ENCODE results near the gene SLC39A3.

The SLC39A3 gene

GRCh38 chr19:2701361-2702169 lies 38.3 kb downstream of the SLC39A3 start:
- ATAC-seq = no peak

DNA sequence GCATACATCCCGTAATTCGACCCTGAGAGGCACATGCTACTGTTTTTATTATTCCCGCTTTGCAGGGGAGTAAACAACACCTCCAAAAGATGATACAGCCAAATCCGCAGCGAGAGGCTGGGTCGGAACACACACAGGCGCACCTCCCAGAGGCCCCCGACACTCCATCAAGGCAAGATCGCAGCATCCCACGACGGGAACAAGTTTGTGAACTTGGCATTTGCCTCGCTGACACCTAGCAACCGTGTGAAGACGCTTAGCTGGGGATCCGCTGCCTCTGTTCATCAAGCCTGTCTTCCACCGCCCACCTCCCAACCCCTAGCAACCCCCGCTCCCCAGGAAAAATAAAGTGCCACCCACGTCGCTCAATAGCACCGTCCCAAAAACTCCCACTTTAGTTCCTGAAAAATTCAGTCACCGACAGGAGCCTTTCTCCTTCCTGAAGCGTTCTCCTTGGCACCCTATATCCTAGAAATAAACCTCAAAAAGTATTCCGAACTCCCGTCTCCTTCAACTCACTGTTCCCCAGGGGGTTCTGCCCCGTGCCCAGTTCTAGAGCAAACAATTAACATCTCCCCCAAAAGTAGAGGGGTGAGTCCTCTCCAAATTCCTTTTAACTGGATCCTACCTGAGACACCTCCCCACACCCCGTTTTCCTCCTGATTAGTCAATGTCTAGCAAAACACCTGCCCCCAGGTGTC lies 39.0 kb downstream of the SLC39A3 start:
- ATAC-seq = no peak

- no peak for ATAC-seq
Measured at GRCh38 chr19:2699413-2700140, 40.2 kb downstream of the SLC39A3 start.

DNA sequence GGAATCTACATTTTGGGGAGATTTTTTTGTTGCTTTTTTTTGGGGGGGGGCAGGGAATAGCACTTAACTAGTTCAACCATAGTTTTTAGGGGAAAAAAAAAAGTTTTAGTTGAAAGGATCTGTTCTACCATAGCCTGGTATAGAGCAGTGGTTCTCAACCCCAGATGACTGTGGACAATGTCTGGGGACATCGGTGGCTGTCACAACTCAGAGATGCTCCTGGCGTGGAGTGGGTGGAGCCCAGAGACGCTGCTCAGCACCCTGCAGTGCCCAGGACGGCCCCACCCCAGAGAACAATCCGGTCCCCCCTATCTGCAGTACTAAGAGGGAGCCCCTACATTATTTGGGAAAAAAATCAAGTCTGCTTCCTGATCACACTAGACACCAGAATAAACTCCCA lies 45.6 kb downstream of the SLC39A3 start:
- no peak for ATAC-seq

- no peak for ATAC-seq
Measured at GRCh38 chr19:2693492-2694160, 46.2 kb downstream of the SLC39A3 start.

- ATAC-seq = no peak
Measured at GRCh38 chr19:2691951-2692350, 47.9 kb downstream of the SLC39A3 start.

DNA sequence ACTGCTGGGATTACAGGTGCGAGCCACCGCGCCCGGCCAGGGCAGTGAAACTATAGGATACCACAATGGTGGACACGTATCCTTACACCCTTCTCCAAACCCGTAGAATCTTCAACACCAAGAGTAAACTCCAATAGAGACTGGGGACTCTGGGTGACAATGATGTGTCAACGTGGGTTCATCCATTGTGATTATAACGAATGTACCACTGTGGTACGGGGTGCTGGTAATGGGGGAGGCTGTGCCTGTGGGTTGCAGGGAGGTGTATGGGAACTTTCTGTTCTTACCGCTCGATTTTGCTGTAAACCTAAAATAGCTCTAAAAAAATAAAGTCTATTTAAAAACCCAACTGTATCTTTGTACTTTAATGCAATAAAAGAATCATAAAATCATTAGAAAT lies 49.0 kb downstream of the SLC39A3 start:
- no peak for ATAC-seq

GRCh38 chr19:2686360-2686759 lies 53.5 kb downstream of the SLC39A3 start:
- no peak for ATAC-seq

DNA sequence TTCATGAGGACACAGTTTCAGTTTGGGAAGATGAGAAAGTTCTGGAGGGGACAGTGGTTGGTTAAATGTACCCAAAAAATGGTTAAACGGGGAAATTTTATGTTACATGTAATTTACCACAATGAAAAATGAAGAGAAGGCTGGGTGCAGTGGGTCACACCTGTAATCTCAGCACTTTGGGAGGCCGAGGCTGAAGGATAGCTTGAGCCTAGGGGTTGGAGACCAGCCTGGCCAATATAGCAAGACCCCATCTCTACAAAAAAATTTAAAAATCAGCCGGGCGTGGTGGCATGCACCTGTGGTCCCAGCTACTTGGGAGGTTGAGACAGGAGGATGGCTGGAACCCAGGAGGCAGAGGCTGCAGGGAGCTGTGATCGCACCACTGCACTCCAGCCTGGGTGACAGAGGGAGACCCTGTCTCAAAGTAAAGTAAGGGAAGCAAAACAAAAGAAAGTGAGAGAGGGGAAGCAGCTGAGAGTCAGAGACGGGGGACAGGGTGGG lies 54.6 kb downstream of the SLC39A3 start:
- ATAC-seq = no peak

DNA sequence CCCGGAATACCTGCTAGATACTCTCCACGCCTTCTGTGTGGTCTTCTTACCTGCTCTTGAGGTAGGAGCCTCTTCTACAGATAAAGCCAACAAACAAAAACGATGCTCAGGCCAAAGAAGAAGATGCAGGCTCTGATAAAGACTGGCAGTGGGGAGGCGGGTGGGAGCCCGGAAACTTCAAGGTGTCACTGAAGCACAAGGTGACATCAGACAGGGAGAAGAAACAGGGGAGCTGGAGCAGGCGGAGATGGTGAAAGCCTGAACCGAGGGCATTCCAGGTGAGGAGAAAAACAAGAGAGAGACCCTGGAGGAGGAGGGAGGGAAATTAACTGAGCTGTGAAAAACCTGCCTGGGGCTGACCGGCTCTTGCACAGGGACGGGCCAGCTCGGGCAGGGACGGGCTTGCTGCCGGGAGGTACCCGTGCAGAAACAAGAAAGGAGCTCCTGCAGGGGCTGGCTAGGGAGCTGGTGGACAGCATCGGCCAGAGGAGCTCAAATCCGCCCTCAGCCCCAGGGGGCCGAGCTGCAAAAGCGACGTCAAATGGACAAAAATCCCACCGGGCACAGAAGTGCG lies 56.3 kb downstream of the SLC39A3 start:
- no peak for ATAC-seq
